Fibroblast of peridontal ligament (primary cell): ENCODE data around the gene SMS.
"Not testable (repeated sequence)": the region's sequence is repeated elsewhere in the genome, so short reads cannot be mapped to it uniquely, and the experiment has no call there.

Experiments
- DNase-seq: peaks from one replicate; pipeline ENCODE4 v3.0.0-alpha.2; 2010; ENCODE audit errors: extremely low read depth

The SMS gene

GRCh38 chrX:21950557-21950956 is 10.0 kb downstream of the SMS start:
- not testable (repeated sequence) for DNase-seq

- no peak for DNase-seq
Measured at GRCh38 chrX:21952624-21953023, 12.1 kb downstream of the SMS start.

GRCh38 chrX:21953195-21953830 is 12.8 kb downstream of the SMS start:
- DNase-seq: not testable (repeated sequence)

- peak; percentile 49 for DNase-seq
Measured at GRCh38 chrX:21955403-21956189, 15.1 kb downstream of the SMS start.

GRCh38 chrX:21956783-21957182 is 16.3 kb downstream of the SMS start:
- no peak for DNase-seq

- DNase-seq: no peak
Measured at GRCh38 chrX:21958187-21958586, 17.7 kb downstream of the SMS start.

- peak; percentile 52 for DNase-seq
Measured at GRCh38 chrX:21958916-21959315, 18.4 kb downstream of the SMS start.

GRCh38 chrX:21959362-21960051 is 19.0 kb downstream of the SMS start:
- no peak for DNase-seq

GRCh38 chrX:21960569-21961541 is 20.3 kb downstream of the SMS start:
- DNase-seq: no peak

- DNase-seq: no peak
Measured at GRCh38 chrX:21962361-21962760, 21.9 kb downstream of the SMS start.

- no peak for DNase-seq
Measured at GRCh38 chrX:21963269-21963668, 22.8 kb downstream of the SMS start.

GRCh38 chrX:21963731-21964405 is 23.4 kb downstream of the SMS start:
- DNase-seq: peak; percentile 72

- DNase-seq: no peak
Measured at GRCh38 chrX:21966866-21967265, 26.4 kb downstream of the SMS start.

- no peak for DNase-seq
Measured at GRCh38 chrX:21968333-21968732, 27.8 kb downstream of the SMS start.

- no peak for DNase-seq
Measured at GRCh38 chrX:21970326-21970725, 29.8 kb downstream of the SMS start.

GRCh38 chrX:21972046-21972445 is 31.5 kb downstream of the SMS start:
- no peak for DNase-seq

- peak; percentile 33 for DNase-seq
Measured at GRCh38 chrX:21972721-21973120, 32.2 kb downstream of the SMS start.

- no peak for DNase-seq
Measured at GRCh38 chrX:21973321-21974010, 33.0 kb downstream of the SMS start.

GRCh38 chrX:21974011-21974385 is 33.5 kb downstream of the SMS start:
- DNase-seq: no peak

GRCh38 chrX:21975242-21975641 is 34.7 kb downstream of the SMS start:
- DNase-seq: no peak
